Stimulated activated CD8-positive, alpha-beta memory T cell treated with anti-CD3 and anti-CD28 coated beads, Interleukin-7, amount 100 ng/mL, for 24 hours (primary cell): ENCODE results near the gene GSG1L2.

Experiments
- DNase-seq: peaks from one replicate; pipeline ENCODE4 v3.0.0-alpha.2; 2020; ENCODE audit warnings: low read depth

GSG1L2 gene

GRCh38 chr17:9824797-9825338 lies 3.0 kb upstream of the GSG1L2 start:
- no peak for DNase-seq

- DNase-seq: no peak
These were observed 2.2 kb upstream of the GSG1L2 start for GRCh38 chr17:9824094-9824493.

DNA sequence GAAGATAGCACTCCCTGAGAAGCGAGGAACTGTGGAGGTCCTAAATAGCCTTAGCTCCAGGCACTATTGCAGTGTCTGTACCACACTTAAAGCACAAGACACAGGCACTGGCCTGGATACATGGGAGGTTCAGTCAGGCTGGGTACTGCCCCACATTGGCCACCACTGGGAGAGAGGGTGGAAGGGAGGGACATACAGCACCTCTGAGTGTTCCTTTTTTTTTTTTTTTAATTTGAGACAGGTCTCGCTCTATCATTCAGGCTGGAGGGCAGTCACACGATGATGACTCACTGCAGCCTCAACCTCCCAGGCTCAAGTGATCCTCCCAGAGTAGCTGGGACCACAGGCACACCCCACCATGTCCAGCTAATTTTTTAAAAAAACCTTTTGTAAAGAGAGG lies 1.4 kb downstream of the GSG1L2 start:
- no peak for DNase-seq

GRCh38 chr17:9818760-9819159 lies 3.1 kb downstream of the GSG1L2 start:
- DNase-seq: no peak

GRCh38 chr17:9817086-9817485 lies 4.8 kb downstream of the GSG1L2 start:
- DNase-seq: no peak

DNA sequence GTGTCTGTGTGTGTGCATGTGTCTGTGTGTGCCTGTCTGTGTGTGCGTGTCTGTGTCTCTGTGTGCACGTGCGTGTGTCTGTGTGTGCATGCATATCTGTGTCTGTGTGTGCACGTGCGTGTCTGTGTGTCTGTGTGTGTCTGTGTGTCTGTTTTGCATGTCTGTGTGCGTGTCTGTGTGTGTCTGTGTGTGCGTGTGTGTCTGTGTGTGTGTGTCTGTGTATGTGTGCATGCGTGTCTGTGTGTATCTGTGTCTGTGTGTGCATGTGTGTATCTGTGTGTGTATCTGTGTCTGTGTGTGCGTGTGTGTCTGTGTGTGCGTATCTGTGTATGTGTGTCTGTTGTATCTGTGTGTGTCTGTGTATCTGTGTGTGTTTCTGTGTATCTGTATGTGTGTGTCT lies 5.4 kb downstream of the GSG1L2 start:
- no peak for DNase-seq

GRCh38 chr17:9814337-9814945 lies 7.4 kb downstream of the GSG1L2 start:
- no peak for DNase-seq

- DNase-seq: no peak
These were observed 8.7 kb downstream of the GSG1L2 start for GRCh38 chr17:9813166-9813565.

DNA sequence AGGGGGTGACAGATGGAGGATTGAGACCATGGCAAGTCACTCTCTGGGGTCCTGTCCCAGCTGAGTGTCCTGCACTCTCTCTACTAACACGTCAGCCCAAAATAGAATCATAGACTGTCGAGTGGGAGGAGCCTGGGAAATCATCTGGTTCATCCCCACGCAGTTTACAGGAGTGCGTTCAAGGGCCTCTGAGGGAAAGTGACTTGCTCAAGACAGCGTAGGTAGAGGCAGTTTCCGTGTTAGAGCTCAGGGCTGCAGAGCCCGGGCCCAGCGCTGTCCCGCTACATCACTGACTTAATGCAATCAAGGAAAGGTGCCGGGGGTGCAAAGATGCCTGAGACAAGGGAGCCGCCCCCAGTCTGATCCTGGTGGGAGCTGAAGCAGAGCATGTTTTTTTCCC lies 10.3 kb downstream of the GSG1L2 start:
- DNase-seq: no peak

- no peak for DNase-seq
These were observed 10.8 kb downstream of the GSG1L2 start for GRCh38 chr17:9811086-9811485.

- DNase-seq: no peak
These were observed 11.6 kb downstream of the GSG1L2 start for GRCh38 chr17:9810100-9810949.

DNA sequence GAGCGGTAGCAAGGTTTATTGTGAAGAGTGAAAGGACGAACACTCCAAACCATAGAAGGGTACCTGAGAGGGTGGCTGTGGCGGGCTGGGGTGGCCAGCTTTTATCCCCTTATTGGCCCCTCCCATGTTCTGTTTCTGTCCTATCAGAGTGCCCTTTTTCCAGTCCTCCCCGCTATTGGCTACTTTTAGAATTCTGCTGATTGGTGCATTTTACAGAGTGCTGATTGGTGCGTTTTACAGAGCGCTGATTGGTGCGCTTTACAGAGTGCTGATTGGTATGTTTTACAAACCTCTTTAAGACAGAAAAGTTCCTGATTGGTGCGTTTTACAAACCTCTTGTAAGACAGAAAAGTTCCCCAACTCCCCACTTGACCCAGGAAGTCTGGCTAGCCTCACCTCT lies 12.5 kb downstream of the GSG1L2 start:
- DNase-seq: no peak

GRCh38 chr17:9806699-9807098 lies 15.2 kb downstream of the GSG1L2 start:
- no peak for DNase-seq

GRCh38 chr17:9805769-9806168 lies 16.1 kb downstream of the GSG1L2 start:
- no peak for DNase-seq

- no peak for DNase-seq
These were observed 19.2 kb downstream of the GSG1L2 start for GRCh38 chr17:9802697-9803096.

- DNase-seq: no peak
These were observed 19.6 kb downstream of the GSG1L2 start for GRCh38 chr17:9802294-9802693.

DNA sequence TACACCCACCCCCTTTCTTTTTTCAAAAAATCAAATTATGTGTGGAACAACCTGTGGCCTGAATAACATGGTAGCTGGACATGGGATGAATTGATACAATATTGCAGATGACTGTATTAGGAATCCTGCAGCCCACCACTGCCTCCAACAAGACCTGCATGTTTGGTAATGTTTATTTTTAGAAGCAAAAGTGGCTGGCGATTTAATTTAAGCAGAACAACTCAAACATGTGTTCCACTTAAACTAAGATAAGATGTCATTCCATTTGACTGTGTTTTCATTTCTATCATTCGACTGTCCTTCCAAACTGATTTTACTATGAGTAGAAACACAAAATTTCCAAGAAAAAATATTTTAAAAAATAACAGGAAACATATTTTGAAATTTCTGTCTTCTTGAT lies 20.4 kb downstream of the GSG1L2 start:
- DNase-seq: no peak

DNA sequence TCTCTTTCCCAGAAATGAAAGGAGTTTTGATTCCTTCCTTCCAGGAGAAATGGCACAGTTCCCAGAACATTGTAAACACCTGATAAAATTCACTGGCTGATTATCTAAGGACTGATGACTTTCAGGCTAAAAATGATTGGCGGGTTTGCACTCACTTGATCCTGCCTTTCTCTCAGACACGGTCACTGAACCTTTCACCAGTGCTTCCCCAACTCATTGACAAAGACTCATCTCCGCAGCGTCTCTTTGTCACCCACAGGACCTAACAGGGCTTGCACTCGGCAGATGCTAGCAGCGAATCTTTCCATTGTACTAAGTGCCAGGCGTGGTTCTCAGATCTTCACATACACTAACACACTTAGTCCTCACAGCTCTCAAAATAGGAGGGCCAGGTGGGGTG lies 23.2 kb downstream of the GSG1L2 start:
- no peak for DNase-seq

- no peak for DNase-seq
These were observed 23.9 kb downstream of the GSG1L2 start for GRCh38 chr17:9798008-9798407.

DNA sequence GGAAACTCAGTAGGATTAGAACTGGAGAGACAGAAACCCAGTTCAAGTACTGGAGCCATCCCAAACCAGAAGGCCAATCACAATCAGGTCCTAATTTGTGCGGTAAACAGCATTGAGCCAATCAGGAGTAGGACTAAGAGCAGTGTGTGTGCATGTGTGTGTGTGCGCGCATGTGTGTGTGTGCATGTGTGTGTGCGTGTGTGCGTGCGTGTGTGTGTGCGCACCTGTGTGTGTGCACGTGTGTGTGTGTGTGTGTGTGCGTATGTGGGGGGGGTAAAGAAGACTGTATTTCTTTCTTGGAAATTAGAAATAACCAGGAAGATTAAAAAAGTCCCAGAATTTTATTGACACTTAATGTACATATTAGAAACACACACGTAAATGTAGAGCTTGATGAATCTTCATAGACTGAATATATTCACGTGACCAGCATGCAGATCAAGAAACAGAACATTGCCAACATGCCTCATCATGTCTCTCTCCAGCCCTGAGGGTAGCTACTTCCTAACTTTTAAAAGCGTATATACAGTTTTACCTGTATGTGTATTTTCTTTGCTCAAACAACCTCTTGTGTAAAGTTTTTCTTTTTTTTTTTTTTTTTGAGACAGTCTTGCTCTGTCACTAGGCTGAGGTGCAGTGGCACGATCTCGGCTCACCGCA lies 29.6 kb downstream of the GSG1L2 start:
- no peak for DNase-seq

DNA sequence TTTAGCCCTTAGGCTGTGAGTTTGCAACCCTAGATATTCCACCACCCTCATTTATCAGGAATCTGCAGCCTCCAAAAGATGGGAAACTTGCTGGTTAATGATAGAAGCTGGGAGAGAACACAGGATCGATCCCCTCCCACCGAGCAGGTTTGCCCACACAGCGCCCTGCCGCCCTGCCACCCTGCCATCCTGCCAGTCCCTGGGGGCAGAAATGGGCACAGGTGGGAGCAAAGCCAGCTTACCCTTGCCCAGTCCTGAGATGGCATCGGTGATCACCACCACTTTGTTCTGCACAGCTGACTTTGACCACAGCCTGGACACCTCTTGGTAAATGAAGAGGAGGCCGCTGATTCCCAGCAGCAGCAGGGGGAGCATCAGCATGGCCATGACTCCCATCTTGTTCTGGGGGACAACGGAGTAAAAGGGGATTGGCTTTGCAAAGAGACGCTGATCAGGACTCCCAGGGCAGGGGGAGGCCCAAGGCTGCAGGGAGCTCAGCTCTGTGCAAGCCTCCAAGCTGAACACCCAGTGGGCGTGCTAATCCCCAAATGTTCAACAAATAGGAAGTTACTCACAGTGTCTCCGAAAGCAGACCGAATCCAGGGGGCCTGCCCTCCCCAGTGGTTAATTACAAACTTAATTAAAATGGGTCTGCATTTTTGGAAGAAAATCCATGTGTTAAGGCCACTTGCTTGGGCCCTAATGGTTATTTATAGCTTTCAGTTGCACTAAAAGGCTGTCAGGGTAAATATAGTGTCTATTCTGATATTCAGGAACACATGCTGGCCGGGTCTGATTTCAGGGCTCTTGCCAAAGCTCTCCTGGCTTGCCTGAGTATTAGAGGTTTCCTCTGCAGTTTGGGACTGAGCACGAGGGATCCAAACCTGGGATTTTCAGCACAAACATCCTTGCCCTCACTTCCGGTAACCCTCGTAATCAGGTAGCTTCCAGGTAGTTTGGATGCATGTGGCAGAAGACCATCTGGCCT lies 30.7 kb downstream of the GSG1L2 start, which contains the start of gene DHRS7C:
DHRS7C (minus strand) TSS at position 704 of the 988 bp plus-strand sequence; CDS start at position 396, 308 bp downstream.
- DNase-seq: no peak

DNA sequence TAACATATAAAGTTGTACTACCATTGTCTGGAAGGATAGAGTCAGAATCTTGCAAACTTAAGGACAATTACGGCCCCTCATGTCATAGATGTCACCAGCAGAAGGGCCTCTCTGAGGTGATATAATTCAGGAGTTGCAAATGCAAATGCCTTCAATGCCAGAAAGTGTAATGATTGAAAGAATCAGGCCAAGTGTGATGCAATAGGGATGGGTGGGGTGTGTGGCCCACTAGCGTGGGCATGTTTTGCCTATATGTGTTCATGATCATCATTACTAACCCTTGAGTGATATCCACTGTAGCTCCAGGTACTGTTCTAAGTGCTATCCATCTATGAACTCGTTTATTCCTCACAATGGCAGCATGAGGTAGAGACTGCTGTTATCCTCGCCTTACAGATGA lies 31.6 kb downstream of the GSG1L2 start:
- DNase-seq: no peak
